GM12878 (cell line): ENCODE results near the gene CELSR1.

Experiments used
- KAT2A ChIP-seq: conservative IDR thresholded peaks from 2 replicates; pipeline ENCODE4 v1.6.1; 2011; ENCODE audit warnings: low read depth, low read length; ENCODE audit not compliant: control insufficient read depth
- RFX5 ChIP-seq: IDR thresholded peaks from 2 replicates; pipeline ENCODE4 v1.6.1; 2011; ENCODE audit warnings: low read depth, low read length, improper control_type of control experiment
- SIX5 ChIP-seq: IDR thresholded peaks from 2 replicates; pipeline ENCODE4 v1.6.1; 2011; ENCODE audit warnings: mild to moderate bottlenecking, low read depth, low read length, moderate library complexity; ENCODE audit not compliant: severe bottlenecking

DNA sequence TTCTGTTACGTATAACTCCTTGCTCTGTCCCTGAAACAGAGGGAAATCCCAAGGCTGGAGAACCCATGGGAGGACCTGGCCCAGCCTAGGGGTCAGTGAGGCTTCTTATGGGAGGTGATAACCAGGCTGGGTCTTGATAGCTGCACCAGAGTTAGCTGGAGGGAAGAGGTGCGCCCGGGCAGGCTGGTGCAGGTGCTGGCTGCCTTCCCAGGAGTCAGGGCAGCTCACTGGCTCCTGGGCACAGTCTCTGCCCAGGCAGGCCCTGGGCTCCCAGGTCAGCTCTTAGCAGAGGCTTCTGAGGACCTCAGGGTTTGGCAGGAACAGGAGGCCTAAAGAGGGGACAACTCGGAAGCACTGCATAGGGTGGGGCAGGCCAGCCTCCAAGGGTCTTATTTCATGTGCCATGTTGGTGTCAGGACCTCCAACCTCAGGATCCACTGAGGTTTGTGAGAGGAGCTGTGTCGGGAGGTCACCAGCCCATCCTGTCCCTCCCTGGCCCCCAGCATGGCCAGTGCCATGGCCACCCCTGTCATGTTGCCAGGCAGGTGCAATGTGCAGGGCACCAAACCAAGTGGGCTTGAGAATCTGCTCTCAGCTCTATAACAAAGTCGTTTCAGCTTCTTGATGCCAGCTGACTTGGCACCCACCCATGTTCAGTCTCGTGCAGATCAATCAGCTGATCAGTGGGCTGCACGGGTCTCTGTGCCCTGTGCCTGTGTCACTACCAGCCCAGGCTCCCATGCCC lies 20.5 kb upstream of the CELSR1 start:
- TF ChIP-seq KAT2A (no peak), SIX5 (no peak), RFX5 (no peak)
